GM12878 (cell line): ENCODE measurements around the gene PDXDC1. TPM values are rescaled to one million over a fixed set of nuclear protein-coding genes. Genes with fewer than 3 reads are reported as not detected.

ENCODE experiments used
- ATAC-seq: fragments of 200-7000 bp; cut with Tn5 transposase; 3 replicates; pipeline ENCODE4 v1.9.1; 2020; ENCODE audit warnings: mild to moderate bottlenecking, moderate library complexity
- BruUV-seq: library from RNA; stranded (reverse); fragments of 400-500 nt; replicated peaks from 2 replicates; lab custom pipeline; 2021; lab: Mats Ljungman, UMichigan
- CTCF ChIA-PET: fragments of 300-600 bp; sonication (Branson Sonifier 250); formaldehyde crosslinking; extraction: SDS; loops from one replicate; lab custom pipeline; 2021; ENCODE audit warnings: inconsistent platforms; lab: Yijun Ruan, JAX
- POLR2A ChIA-PET: fragments of 350-600 bp; formaldehyde crosslinking; extraction: SDS; loops from one replicate; lab custom pipeline; 2021; ENCODE audit warnings: inconsistent platforms; lab: Charles Lee
- RAD21 ChIA-PET: fragments of 300-600 bp; sonication (Branson Sonifier 250); formaldehyde crosslinking; loops from one replicate; lab custom pipeline; 2023; ENCODE audit warnings: antibody characterized with exemption; ENCODE audit not compliant: unreplicated experiment; lab: Charles Lee
- SMC1A ChIA-PET: fragments of 300-600 bp; sonication (Branson Sonifier 250); formaldehyde crosslinking; loops from one replicate; lab custom pipeline; 2023; ENCODE audit not compliant: unreplicated experiment, uncharacterized antibody; lab: Charles Lee
- DNase-seq: peaks from one replicate; pipeline ENCODE4 v3.0.0-alpha.2; 2011; ENCODE audit warnings: low read depth, low spot score
- FAIRE-seq: peaks from 3 replicates; lab custom pipeline; 2011; peaks lifted over from hg19 to GRCh38; lab: Jason Lieb, UNC
- H2AFZ ChIP-seq: 2 replicates; pipeline ENCODE4 v1.6.0; 2011; ENCODE audit warnings: low read depth, low read length, control low read depth; ENCODE audit not compliant: control insufficient read depth
- H3K27ac ChIP-seq: 2 replicates; pipeline ENCODE4 v1.5.1; 2011; ENCODE audit warnings: control low read depth; ENCODE audit not compliant: control insufficient read depth, insufficient read depth
- H3K27me3 ChIP-seq, 2 experiments: replicated peaks in 1 of 2; 2 replicates each; pipeline versions ENCODE4 v1.6.0 to v1.6.1; 2011; ENCODE audit warnings: low read length in 1 of 2; ENCODE audit not compliant: control insufficient read depth in 2 of 2, insufficient read depth in 2 of 2
- H3K36me3 ChIP-seq, 2 experiments: 2 replicates each; pipeline ENCODE4 v1.5.1; 2011; ENCODE audit warnings: low read length in 1 of 2; ENCODE audit not compliant: control insufficient read depth in 2 of 2, insufficient read depth in 2 of 2
- H3K4me1 ChIP-seq: 2 replicates; pipeline ENCODE4 v1.6.1; 2011; ENCODE audit warnings: mild to moderate bottlenecking, low read length, moderate library complexity, mixed read lengths; ENCODE audit not compliant: control insufficient read depth, insufficient read depth
- H3K4me2 ChIP-seq: 2 replicates; pipeline ENCODE4 v1.6.0; 2011; ENCODE audit warnings: control low read depth; ENCODE audit not compliant: control insufficient read depth, insufficient read depth
- H3K4me3 ChIP-seq: fragments of 200-600 bp; sonication (generic); 2 replicates; pipeline ENCODE4 v1.5.1; 2016
- H3K79me2 ChIP-seq: 2 replicates; pipeline ENCODE4 v1.6.0; 2011; ENCODE audit warnings: low read length; ENCODE audit not compliant: control insufficient read depth, insufficient read depth
- H3K9ac ChIP-seq: 2 replicates; pipeline ENCODE4 v1.8.0; 2011; ENCODE audit warnings: low read length, control low read depth, mixed read lengths; ENCODE audit not compliant: control insufficient read depth, insufficient read depth
- H3K9me3 ChIP-seq: replicated peaks from 3 replicates; pipeline ENCODE4 v1.5.1; 2011; ENCODE audit warnings: mild to moderate bottlenecking, low read length; ENCODE audit not compliant: control insufficient read depth, insufficient read depth
- H4K20me1 ChIP-seq: 2 replicates; pipeline ENCODE4 v1.6.0; 2011; ENCODE audit not compliant: control insufficient read depth, insufficient read depth
- BACH1 ChIP-seq: fragments of 450-650 bp; IDR thresholded peaks from 2 replicates; pipeline ENCODE4 v1.6.1; 2017; ENCODE audit warnings: mild to moderate bottlenecking, borderline replicate concordance
- EED ChIP-seq: sonication (generic); IDR thresholded peaks from 2 replicates; pipeline ENCODE4 v1.6.1; 2016; ENCODE audit warnings: antibody characterized with exemption, low read depth
- GABPA ChIP-seq: IDR thresholded peaks from 2 replicates; pipeline ENCODE4 v1.6.1; 2014; ENCODE audit warnings: antibody characterized with exemption, low read depth, mild to moderate bottlenecking, inconsistent platforms
- GATAD2B ChIP-seq: fragments of 450-650 bp; conservative IDR thresholded peaks from 2 replicates; pipeline ENCODE4 v1.6.1; 2017; ENCODE audit warnings: low read depth, mild to moderate bottlenecking, moderate library complexity
- HDAC6 ChIP-seq: fragments of 200-600 bp; sonication (generic); IDR thresholded peaks from one replicate; pipeline ENCODE4 v1.8.0; 2017; ENCODE audit warnings: antibody characterized with exemption; ENCODE audit not compliant: unreplicated experiment
- MAX ChIP-seq: IDR thresholded peaks from 2 replicates; pipeline ENCODE4 v1.6.1; 2012; ENCODE audit warnings: low read depth, low read length, improper control_type of control experiment
- PKNOX1 ChIP-seq: fragments of 450-650 bp; IDR thresholded peaks from 2 replicates; pipeline ENCODE4 v1.6.1; 2016; ENCODE audit warnings: mild to moderate bottlenecking
- PRDM15 ChIP-seq: fragments of 450-650 bp; formaldehyde crosslinking; IDR thresholded peaks from 2 replicates; pipeline ENCODE4 v1.4.0; 2020; ENCODE audit warnings: mild to moderate bottlenecking, moderate library complexity
- RBBP5 ChIP-seq: fragments of 200-600 bp; sonication (generic); conservative IDR thresholded peaks from 2 replicates; pipeline ENCODE4 v1.6.1; 2016
- SP1 ChIP-seq: IDR thresholded peaks from one replicate; pipeline ENCODE4 v1.6.1; 2011; ENCODE audit warnings: low read depth, low read length
- SREBF2 ChIP-seq: IDR thresholded peaks from 2 replicates; pipeline ENCODE4 v1.6.1; 2012; ENCODE audit warnings: mild to moderate bottlenecking, low read length
- SUZ12 ChIP-seq: fragments of 200-600 bp; sonication (generic); IDR thresholded peaks from one replicate; pipeline ENCODE4 v1.6.1; 2018; ENCODE audit warnings: antibody characterized with exemption, mild to moderate bottlenecking; ENCODE audit not compliant: unreplicated experiment
- TCF3 ChIP-seq: IDR thresholded peaks from 2 replicates; pipeline ENCODE4 v1.6.1; 2012; ENCODE audit warnings: low read depth, mild to moderate bottlenecking, low read length, borderline replicate concordance; ENCODE audit not compliant: insufficient read depth
- TCF7 ChIP-seq: IDR thresholded peaks from 2 replicates; pipeline ENCODE4 v1.6.1; 2014; ENCODE audit warnings: antibody characterized with exemption, borderline replicate concordance
- ZNF274 ChIP-seq: IDR thresholded peaks from one replicate; pipeline ENCODE4 v1.8.0; 2011; ENCODE audit not compliant: insufficient read length, insufficient read depth
- ZNF622 ChIP-seq: fragments of 450-650 bp; IDR thresholded peaks from 2 replicates; pipeline ENCODE4 v1.6.1; 2017; ENCODE audit warnings: mild to moderate bottlenecking, inconsistent platforms
- ZZZ3 ChIP-seq: IDR thresholded peaks from 2 replicates; pipeline ENCODE4 v1.6.1; 2011; ENCODE audit warnings: low read depth; ENCODE audit not compliant: control insufficient read depth, insufficient read length
- WGBS: methylation state at CpG from one replicate; pipeline ENCODE4 v1.1.6; 2016; ENCODE audit warnings: low lambda C conversion rate; ENCODE audit not compliant: insufficient replicate concordance, insufficient coverage; ENCODE audit errors: missing lambda C conversion rate; 5-methylcytosine and 5-hydroxymethylcytosine counted together
- in situ Hi-C: fragments of 300-500 bp; cut with MboI; formaldehyde crosslinking; loops from 9 replicates; pipeline ENCODE4 v1.14.3; 2018; ENCODE audit warnings: mixed read lengths
- intact Hi-C: fragments of 100-400 bp; cut with micrococcal nuclease; formaldehyde crosslinking; loops from one replicate; pipeline ENCODE4 v1.14.2; 2022; ENCODE audit not compliant: unreplicated experiment
- polyA plus RNA-seq, 11 experiments: library from polyadenylated mRNA; depleted of rRNA in 4 of 11; unstranded in 6 of 11; stranded (reverse) in 5 of 11; fragments of >200 nt; fragmentation: Nextera tagmentation in 4 of 11; fragmentation: Illumina TruSeq in 1 of 11; extraction: Ambion mirVana in 4 of 11; extraction: Trizol in 1 of 11; gene quantifications; 1 replicate in 1 of 11; 2 replicates in 10 of 11; pipeline versions ENCODE4 v1.2.1 to v1.2.3, GENCODE V29; 2011 to 2016; ENCODE audit warnings: inconsistent platforms in 2 of 11, missing spikeins in 2 of 11, low read depth in 1 of 11
- total RNA-seq, 4 experiments: library from RNA; depleted of rRNA in 3 of 4; stranded (reverse); fragments of >200 nt in 3 of 4; fragmentation: Illumina TruSeq in 1 of 4; extraction: Trizol in 1 of 4; gene quantifications; 2 replicates each; pipeline versions ENCODE4 v1.2.1 to v1.2.3, GENCODE V29; 2013 to 2021

PDXDC1 gene
- total and polyA plus RNA-seq, 10 of the 15 experiments (the other 5 are each of a cell fraction or from before 2014, with no cell fraction given): 6.1 to 78.2 (median 53.8) TPM

GRCh38 chr16:15032547-15033308 is 57.9 kb downstream of the PDXDC1 start:
- ChIA-PET CTCF (no interaction called here), POLR2A (interaction anchor here (1.1 kb wide), 1 partner anchor 17 kb away, joined by 3 read pairs; no protein-coding TSS in a partner anchor)
- in situ Hi-C loops: no loop called here

More at GRCh38 chr16:15032547-15033308, 57.9 kb downstream of the PDXDC1 start:
- Histone ChIP-seq H2AFZ (no peak overlapping the region), H3K27ac (no peak overlapping the region), H3K4me3 (no peak overlapping the region), H3K4me1 (no peaks in the 10 kb centered on the region), H3K79me2 (no peaks in the 10 kb centered on the region), H3K9me3 (no peaks in the 10 kb centered on the region), H4K20me1 (no peaks in the 10 kb centered on the region), H3K36me3 (peaks cover 27 to 29% of the 10 kb centered on the region in 2 experiments), H3K4me2 (no peak overlapping the region), H3K27me3 (no peaks in the 10 kb centered on the region), H3K9ac (no peak overlapping the region)
- FAIRE-seq (no peak), ATAC-seq (no peak), DNase-seq (no peak)
- BruUV-seq: no TSS peak
- intact Hi-C loops: no loop called here
- RAD21 ChIA-PET: no interaction called here
- TF ChIP-seq TCF3 (no peak), EED (no peak), SREBF2 (no peak), SUZ12 (no peak), SP1 (no peak), MAX (no peak), TCF7 (no peak), GATAD2B (no peak), BACH1 (no peak), ZNF622 (no peak), PRDM15 (CRISPR knock-in tag) (no peak), ZNF274 (no peak), PKNOX1 (no peak), RBBP5 (no peak), ZZZ3 (no peak), HDAC6 (no peak), GABPA (no peak)
- 94% methylated on average over 13 of the region's 13 CpGs for WGBS
- SMC1A ChIA-PET: interaction anchor here (1.8 kb wide), 1 partner anchor 9 kb away, joined by 7 read pairs; no protein-coding TSS in a partner anchor
